HG03378 (cell line): ENCODE results near the gene ITIH5.
A peak's percentile ranks its signal among the peaks of the same experiment; 100 is the strongest.
"Not testable (repeated sequence)": the region's sequence is repeated elsewhere in the genome, so short reads cannot be mapped to it uniquely, and the experiment has no call there.

Experiments used
- ATAC-seq: cut with Tn5 transposase; IDR thresholded peaks from one replicate; pipeline ENCODE4 v1.9.1; 2021; ENCODE audit warnings: mild to moderate bottlenecking, moderate library complexity; ENCODE audit not compliant: unreplicated experiment

ITIH5 gene

DNA sequence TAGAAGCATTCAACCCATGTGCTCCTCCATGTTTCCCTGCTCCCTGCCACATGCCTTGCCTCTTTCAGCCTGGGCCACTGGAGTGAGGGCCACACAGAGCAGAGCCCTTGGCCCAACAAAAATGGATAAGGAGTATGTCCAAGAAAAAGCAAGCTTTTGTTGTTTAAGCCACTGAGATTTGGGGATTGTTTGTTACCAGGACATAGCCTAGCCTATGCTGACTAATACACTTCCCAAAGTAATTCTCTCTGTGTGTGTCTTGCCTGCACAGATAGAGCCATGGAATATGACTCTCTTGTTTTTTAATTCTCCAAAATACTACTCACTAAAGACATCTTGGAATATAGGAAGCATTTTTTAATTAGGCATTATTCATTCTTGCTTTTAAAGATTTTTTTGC lies 22.8 kb upstream of the ITIH5 start:
- ATAC-seq, result no peak

- ATAC-seq, result peak; percentile 95
Observed at GRCh38 chr10:7687228-7687907, 20.6 kb upstream of the ITIH5 start.

DNA sequence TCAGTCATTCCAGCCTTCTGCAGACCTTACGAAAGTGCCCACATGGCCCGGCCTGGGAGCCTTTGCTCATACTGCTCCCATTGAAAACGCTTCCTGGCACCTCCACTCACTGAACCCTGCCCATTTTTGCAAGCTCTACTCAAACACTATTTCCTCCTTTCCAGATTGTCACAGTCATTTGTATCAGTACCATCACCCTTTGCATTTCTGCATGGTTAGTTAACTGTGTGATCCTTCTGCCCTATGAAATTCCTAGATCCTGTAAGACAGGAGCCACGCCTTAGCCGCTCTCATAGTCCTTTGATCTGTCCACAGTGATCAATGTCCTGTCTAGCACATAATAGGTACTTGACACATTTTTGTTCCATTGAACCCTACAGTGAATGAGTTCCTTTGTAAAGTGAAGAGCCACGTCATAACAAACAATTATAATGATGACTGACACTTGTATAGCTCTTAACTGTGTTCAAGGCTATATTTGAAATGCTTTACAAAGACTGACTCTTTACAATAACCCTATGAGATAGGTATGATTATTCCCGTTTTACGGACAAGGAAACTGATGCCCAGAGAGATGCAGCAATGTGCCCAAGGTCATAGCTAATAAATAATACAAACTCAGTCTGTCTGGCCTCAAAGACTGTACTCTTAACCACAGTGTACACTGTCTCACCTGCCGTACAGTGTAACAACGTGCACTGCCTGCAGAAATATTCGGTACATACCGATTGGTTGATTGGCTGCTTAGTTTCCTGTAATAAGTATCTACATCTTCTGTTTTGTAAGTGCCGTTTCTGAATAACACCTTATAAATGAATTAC lies 19.8 kb upstream of the ITIH5 start:
- ATAC-seq, result no peak

GRCh38 chr10:7680078-7680477 lies 13.3 kb upstream of the ITIH5 start:
- ATAC-seq, result not testable (repeated sequence)

DNA sequence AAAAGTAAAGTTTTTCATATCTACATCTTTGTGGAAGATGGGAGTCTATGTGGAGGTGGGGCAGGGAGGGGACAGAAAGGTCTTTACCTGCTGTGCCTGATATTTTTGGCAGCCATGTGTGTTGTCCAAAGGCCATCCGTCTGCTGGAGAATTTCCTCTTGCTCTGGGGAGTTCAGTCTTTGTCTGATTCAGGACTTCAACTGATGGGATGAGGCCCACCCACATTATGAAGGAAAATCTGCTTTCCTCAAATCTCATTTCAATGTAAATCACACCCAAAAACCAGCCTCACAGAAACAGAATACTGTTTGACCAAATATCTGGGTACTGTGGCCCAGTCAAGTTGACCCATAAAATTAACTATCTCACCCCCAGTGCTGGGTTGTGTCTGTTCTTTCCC lies 12.5 kb upstream of the ITIH5 start:
- ATAC-seq, result no peak

DNA sequence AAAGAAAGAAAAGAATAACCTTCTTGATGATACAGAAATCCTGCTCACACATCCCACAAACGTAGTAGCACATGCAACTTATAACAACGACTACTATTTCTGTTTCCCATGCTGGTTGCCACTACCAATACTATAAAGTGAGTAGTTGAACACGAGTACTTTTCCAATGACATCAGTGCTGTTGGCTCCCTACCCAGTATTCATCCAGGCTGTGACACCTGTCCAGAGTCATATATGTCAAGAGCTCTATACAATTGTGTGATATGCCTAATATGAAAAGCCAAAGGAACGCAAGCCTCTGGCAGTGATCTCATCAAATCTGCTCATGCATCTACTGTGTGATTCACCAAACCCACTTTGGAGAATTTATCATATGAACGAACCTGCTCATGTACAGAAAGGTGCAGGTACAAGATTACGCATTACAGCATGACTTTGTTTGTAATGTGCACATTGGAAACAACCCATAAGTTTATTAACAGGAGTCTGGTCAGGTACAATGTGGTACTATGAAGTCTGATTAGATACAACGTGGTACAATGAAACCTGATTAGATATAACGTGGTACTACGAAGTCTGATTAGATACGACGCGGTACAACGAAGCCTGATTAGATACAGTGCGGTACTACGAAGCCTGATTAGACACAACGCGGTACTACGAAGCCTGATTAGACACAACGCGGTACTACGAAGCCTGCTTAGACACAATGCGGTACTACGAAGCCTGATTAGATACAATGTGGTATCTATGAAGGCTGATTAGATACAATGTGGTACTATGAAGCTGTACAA lies 5.8 kb upstream of the ITIH5 start:
- ATAC-seq, result no peak

- no peak for ATAC-seq
Observed at GRCh38 chr10:7670157-7670556, 3.4 kb upstream of the ITIH5 start.

DNA sequence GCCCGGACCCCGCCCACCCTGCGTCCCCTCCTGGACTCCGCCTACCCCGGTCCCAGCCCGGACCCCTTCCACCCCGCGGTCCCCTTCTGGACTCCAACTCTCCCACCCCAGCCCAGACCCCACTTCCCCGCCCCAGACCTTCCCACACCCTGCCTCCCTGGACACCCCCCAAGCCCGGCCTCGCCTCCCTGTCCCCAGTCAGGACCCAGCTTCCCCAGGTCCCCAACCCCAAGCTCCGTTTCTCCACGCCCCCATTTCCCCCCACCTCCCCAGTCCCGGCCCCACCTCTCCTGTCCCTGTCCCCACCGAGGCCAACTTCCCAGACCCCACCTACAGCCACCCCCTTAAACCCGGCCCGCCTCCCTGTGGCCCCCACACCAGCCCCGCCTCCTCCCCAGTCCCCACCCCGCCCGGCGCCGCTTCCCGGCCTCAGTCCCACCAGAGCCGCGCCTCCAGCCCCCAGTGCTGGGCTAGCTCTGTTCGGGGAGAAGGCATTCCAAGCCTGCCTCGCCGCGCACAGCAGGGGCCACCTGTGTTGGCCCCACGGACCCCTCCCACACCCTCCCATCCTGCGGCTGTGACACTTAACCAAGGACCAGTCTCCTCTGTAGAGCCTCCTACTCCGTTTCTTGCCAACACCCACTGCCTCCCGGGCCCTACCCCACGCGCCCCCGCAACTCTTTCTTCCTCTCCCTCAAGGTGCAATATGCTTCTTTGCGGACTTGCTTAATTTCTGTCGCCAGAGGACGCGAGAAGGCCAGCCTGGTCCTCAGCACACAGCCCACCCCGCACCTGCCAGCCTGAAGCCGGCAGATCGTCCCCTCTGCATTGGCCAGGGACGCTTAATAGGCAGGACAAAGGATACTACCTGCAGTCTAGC lies 736 bp upstream of the ITIH5 start:
- no peak for ATAC-seq

DNA sequence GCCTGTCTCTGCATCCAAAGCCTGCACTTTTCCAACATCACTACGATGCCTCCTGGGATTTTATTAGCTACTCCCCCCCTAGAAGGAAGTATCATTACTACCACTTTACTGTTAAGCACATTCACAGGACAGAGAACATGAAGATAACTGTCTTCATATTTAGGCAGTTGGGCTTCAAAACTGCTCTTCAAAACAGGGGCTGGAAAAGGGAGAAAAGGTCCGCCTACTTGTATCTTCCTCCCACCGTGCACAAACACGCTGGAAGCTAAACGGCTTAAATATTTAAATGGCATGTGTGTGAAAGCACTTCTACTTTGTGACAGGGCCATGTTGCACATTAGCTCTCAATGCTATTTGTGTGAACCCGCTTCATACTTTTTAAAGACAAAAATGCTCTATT lies 999 bp downstream of the ITIH5 start:
- no peak for ATAC-seq

- ATAC-seq, result no peak
Observed at GRCh38 chr10:7664707-7665106, 2.1 kb downstream of the ITIH5 start.

GRCh38 chr10:7662522-7662921 lies 4.2 kb downstream of the ITIH5 start:
- ATAC-seq, result no peak

GRCh38 chr10:7659560-7659959 lies 7.2 kb downstream of the ITIH5 start:
- ATAC-seq, result no peak

- ATAC-seq, result no peak
Observed at GRCh38 chr10:7657552-7657951, 9.2 kb downstream of the ITIH5 start.

- ATAC-seq, result not testable (repeated sequence)
Observed at GRCh38 chr10:7657079-7657478, 9.7 kb downstream of the ITIH5 start.

DNA sequence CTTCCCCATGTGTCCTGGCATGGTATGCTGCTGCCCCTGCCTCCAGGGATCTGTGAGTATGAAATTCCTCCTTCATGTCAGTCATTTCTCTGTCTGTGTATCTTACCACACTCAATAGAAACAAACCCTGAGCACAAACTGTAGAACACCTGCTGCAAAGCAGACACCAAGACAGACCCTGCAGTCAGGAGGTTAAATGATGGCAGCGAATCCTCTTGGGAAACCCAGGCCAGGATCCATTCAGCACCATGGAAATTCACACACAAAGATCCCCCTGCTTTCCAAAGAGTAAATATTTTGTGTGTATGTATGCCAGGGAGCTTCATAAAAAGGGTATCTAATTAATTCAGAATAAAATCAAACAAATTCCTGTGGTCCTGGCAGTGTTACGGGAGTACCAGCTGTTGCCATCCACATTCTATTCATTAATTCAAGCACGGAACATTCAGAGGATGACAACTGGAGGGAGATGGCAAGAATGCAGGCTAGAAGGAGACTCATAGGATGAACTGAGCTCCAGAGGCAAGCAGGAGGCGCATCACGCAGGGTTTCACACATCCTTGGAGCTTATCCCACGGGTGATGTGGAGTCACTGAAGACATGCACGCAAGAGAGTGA lies 14.8 kb downstream of the ITIH5 start:
- no peak for ATAC-seq

- no peak for ATAC-seq
Observed at GRCh38 chr10:7649673-7650300, 17.0 kb downstream of the ITIH5 start.

DNA sequence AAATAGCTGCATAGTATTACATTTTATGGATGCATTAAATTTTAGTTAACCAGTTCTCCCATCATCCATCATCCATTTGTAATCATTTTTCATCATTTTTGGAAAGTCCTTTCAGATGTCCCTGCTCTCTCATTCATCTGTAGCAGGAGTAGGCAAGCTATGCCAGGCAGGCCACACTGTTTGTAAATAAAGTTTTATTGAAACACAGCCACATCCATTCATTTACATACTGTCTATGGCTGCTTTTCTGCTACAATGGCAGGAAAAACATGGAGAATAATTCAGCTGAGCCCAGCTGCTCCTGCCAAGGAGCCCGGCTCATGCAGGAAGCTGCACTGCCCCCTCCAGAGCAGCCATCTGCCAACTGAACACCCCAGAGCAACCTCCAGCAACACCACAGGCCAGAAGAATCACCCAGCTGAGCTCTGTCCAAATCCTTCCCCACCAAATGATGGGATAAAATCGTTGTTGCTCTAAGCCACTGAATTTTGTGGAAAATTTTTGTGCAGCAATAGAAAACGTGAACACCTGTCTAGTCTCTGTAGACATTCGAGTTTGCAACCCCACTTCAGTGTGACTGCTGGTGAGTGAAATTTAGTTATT lies 19.6 kb downstream of the ITIH5 start:
- ATAC-seq, result no peak

GRCh38 chr10:7642491-7643011 lies 24.2 kb downstream of the ITIH5 start:
- ATAC-seq, result no peak
